Esophagus muscularis mucosa (tissue), 4 donors: ENCODE results near the gene CUX1. TPM values are rescaled to one million over a fixed set of nuclear protein-coding genes. Genes with fewer than 3 reads are reported as not detected.

Experiments used
- DNase-seq: peaks from one replicate; pipeline ENCODE4 v3.0.0-alpha.2; 2017; ENCODE audit errors: extremely low spot score
- H3K27ac ChIP-seq, 4 donors: fragments of 200-600 bp; sonication (generic); replicated peaks in 1 of 4; 1 replicate in 3 of 4; 2 replicates in 1 of 4; pipeline ENCODE4 v1.5.1; 2016 to 2019; ENCODE audit warnings: mild to moderate bottlenecking in 1 of 4
- H3K27me3 ChIP-seq, 4 donors: fragments of 200-600 bp; sonication (generic); one replicate each; pipeline versions ENCODE4 v1.5.1 to v1.6.0; 2016 to 2019
- H3K36me3 ChIP-seq, 4 donors: fragments of 200-600 bp; sonication (generic); one replicate each; pipeline ENCODE4 v1.5.1; 2016 to 2019
- H3K4me1 ChIP-seq, 4 donors: fragments of 200-600 bp; sonication (generic); one replicate each; pipeline ENCODE4 v1.5.1; 2016 to 2019
- H3K4me3 ChIP-seq, 4 donors: fragments of 200-600 bp; sonication (generic); 1 replicate in 2 of 4; 2 replicates in 2 of 4; pipeline ENCODE4 v1.5.1; 2016 to 2019; ENCODE audit warnings: mild to moderate bottlenecking in 4 of 4, moderate library complexity in 1 of 4
- H3K9me3 ChIP-seq, 4 donors: fragments of 200-600 bp; sonication (generic); 1 replicate in 3 of 4; 2 replicates in 1 of 4; pipeline ENCODE4 v1.5.1; 2016 to 2019
- EP300 ChIP-seq: sonication (generic); formaldehyde crosslinking; IDR thresholded peaks from one replicate; pipeline ENCODE4 v1.6.1; 2017; ENCODE audit warnings: antibody characterized with exemption
- POLR2A ChIP-seq: fragments of 450-650 bp; IDR thresholded peaks from one replicate; pipeline ENCODE4 v1.6.1; 2017; ENCODE audit warnings: antibody characterized with exemption, moderate library complexity, mild to moderate bottlenecking, low read depth
- POLR2AphosphoS5 ChIP-seq, 2 donors: sonication (generic); formaldehyde crosslinking; IDR thresholded peaks; one replicate each; pipeline ENCODE4 v1.6.1; 2017; ENCODE audit warnings: antibody characterized with exemption in 2 of 2
- WGBS: methylation state at CpG from one replicate; pipeline ENCODE4 v1.1.5; 2018; 5-methylcytosine and 5-hydroxymethylcytosine counted together
- intact Hi-C: fragments of 100-400 bp; cut with DNase I; formaldehyde crosslinking; loops from one replicate; pipeline ENCODE4 v1.15.1; 2023
- total RNA-seq, 4 donors: library from RNA; depleted of rRNA; stranded (reverse); fragments of >200 nt; gene quantifications; one replicate each; pipeline versions ENCODE4 v1.1.0 to v1.2.1, GENCODE V29; 2016
- TF ChIP-seq, protein P1 (sequence below), 3 experiments: fragments of 200-600 bp in 2 of 3; fragments of 450-650 bp in 1 of 3; sonication (generic) in 2 of 3; IDR thresholded peaks; one replicate each; pipeline ENCODE4 v1.5.1; 2017 to 2019; ENCODE audit warnings: antibody characterized with exemption in 3 of 3, mild to moderate bottlenecking in 2 of 3, moderate library complexity in 1 of 3

Gene CUX1
- total RNA-seq, 4 donors from 2014 or later: 61.5 to 136 (median 92.3) TPM

DNA sequence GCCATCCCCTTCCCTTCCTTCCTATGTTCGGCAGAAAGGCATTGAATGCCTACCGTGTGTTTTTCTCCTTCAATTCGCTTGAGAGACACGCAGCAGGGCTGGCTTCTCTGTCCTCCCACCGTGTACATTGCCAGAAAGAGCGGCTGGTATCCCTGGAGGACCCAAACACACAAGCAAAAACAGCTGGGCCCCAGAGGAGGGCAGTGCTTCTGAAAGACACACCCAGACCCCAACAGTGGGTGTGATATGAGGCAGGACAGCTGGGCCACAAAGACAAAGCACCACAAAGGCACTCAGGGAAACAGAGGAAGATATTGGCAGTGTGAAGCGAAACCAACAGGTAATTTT lies 336.1 kb downstream of the CUX1 start:
- no peaks in the 10 kb centered on the region for H3K27me3 ChIP-seq
- no peaks in the 10 kb centered on the region for H3K9me3 ChIP-seq
- TF ChIP-seq EP300: no peak
- TF ChIP-seq, protein P1, sequence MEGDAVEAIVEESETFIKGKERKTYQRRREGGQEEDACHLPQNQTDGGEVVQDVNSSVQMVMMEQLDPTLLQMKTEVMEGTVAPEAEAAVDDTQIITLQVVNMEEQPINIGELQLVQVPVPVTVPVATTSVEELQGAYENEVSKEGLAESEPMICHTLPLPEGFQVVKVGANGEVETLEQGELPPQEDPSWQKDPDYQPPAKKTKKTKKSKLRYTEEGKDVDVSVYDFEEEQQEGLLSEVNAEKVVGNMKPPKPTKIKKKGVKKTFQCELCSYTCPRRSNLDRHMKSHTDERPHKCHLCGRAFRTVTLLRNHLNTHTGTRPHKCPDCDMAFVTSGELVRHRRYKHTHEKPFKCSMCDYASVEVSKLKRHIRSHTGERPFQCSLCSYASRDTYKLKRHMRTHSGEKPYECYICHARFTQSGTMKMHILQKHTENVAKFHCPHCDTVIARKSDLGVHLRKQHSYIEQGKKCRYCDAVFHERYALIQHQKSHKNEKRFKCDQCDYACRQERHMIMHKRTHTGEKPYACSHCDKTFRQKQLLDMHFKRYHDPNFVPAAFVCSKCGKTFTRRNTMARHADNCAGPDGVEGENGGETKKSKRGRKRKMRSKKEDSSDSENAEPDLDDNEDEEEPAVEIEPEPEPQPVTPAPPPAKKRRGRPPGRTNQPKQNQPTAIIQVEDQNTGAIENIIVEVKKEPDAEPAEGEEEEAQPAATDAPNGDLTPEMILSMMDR (IDR thresholded peaks at IDR 0.05): no peak
- no peak for TF ChIP-seq POLR2A
- TF ChIP-seq POLR2AphosphoS5 (IDR thresholded peaks at IDR 0.05): no peak
- H3K36me3 ChIP-seq: peaks cover 0 to 11% (median 3%) of the 10 kb centered on the region in 4 donors
- H3K4me1 ChIP-seq: peaks cover 16 to 26% (median 17%) of the 10 kb centered on the region in 4 donors
- intact Hi-C loops: no loop called here
- no peak for DNase-seq
- no peak overlapping the region for H3K4me3 ChIP-seq
- 52% methylated on average over 7 of the region's 7 CpGs for WGBS
- H3K27ac ChIP-seq: peak overlapping the region; percentile 64 to 76 (median 70)

- intact Hi-C loops: no loop called here
- Histone ChIP-seq H3K36me3 (peaks cover 0 to 20% (median 9%) of the 10 kb centered on the region in 4 donors), H3K27me3 (no peaks in the 10 kb centered on the region), H3K4me3 (no peak overlapping the region), H3K9me3 (no peaks in the 10 kb centered on the region), H3K27ac (no peak overlapping the region), H3K4me1 (peaks cover 16 to 26% (median 17%) of the 10 kb centered on the region in 4 donors)
- WGBS: 100% methylated on average over 3 of the region's 3 CpGs
- TF ChIP-seq POLR2A (no peak), POLR2AphosphoS5 (IDR thresholded peaks at IDR 0.05) (no peak), EP300 (no peak)
- TF ChIP-seq, protein P1 (IDR thresholded peaks at IDR 0.05): no peak
- DNase-seq: no peak
These were observed 337.0 kb downstream of the CUX1 start for GRCh38 chr7:102154425-102154824.

GRCh38 chr7:102155821-102156441 lies 338.5 kb downstream of the CUX1 start:
- DNase-seq: no peak
- H3K4me3 ChIP-seq: no peak overlapping the region
- 82% methylated on average over 10 of the region's 10 CpGs for WGBS
- H3K9me3 ChIP-seq: no peaks in the 10 kb centered on the region
- H3K27me3 ChIP-seq: no peaks in the 10 kb centered on the region
- peaks cover 0 to 29% (median 14%) of the 10 kb centered on the region in 4 donors for H3K36me3 ChIP-seq
- no peak for TF ChIP-seq POLR2A
- TF ChIP-seq EP300: no peak
- TF ChIP-seq, protein P1 (IDR thresholded peaks at IDR 0.05): no peak
- no peak for TF ChIP-seq POLR2AphosphoS5 (IDR thresholded peaks at IDR 0.05)
- peaks cover 16 to 26% (median 17%) of the 10 kb centered on the region in 4 donors for H3K4me1 ChIP-seq
- intact Hi-C loops: no loop called here
- no peak overlapping the region for H3K27ac ChIP-seq

- TF ChIP-seq POLR2A (no peak), POLR2AphosphoS5 (IDR thresholded peaks at IDR 0.05) (no peak), EP300 (no peak)
- TF ChIP-seq, protein P1 (IDR thresholded peaks at IDR 0.05): no peak
- intact Hi-C loops: no loop called here
- Histone ChIP-seq H3K4me1 (peaks cover 14 to 26% (median 17%) of the 10 kb centered on the region in 4 donors), H3K27ac (no peak overlapping the region), H3K4me3 (no peak overlapping the region), H3K27me3 (no peaks in the 10 kb centered on the region), H3K36me3 (peaks cover 0 to 29% (median 16%) of the 10 kb centered on the region in 4 donors), H3K9me3 (no peaks in the 10 kb centered on the region)
- DNase-seq: no peak
- 91% methylated on average over 9 of the region's 9 CpGs for WGBS
These were observed 339.4 kb downstream of the CUX1 start for GRCh38 chr7:102156867-102157266.
